ENCODE data around the gene LHX4. TPM values are rescaled to one million over a fixed set of nuclear protein-coding genes. Genes with fewer than 3 reads are reported as not detected.

LHX4 gene
- total and polyA plus RNA-seq, 2 experiments from 2014 or later, result 0.30 TPM; not detected in 1

DNA sequence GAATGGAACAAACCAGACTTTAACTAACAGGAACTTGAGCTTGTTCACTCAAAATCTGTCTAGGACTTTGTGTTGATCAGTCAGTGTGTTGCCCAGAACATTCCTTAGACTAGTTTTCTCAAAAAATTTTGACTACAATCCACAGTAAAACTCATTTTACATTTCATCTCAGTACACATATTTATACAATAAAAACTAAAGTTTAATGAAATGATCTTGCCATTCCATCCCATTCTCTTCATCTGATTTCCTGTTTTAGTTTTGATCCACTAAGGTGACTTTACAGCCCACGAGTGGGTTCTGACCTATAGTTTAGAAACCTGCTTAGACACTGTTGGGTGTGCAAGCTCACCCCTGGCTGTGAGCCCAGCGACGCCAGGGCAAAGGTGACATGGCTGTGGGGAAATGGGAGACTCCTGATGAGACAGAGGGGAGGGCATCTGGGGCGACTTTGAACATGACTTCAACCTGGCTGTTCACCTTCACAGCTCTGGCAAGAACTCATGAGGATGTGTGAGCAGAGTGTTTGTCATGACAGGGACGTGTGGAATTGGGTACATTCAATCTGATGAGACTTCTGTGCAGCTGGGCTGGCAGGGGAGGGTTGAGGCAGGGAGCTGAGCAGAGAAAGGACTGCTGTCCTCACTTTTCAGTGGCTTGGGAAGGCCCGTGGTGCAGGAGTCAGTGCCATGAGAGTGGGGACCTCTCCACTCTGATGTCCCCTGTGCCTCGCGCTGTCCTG is 40.6 kb downstream of the LHX4 start:
- Histone ChIP-seq H3K27me3 (replicated peaks; ENCODE audit: insufficient read depth) (no peaks in the 10 kb centered on the region), H3K79me2 (ENCODE audit: insufficient read depth) (no peaks in the 10 kb centered on the region), H3K9me3 (ENCODE audit: low read depth) (no peaks in the 10 kb centered on the region), H3K36me3 (ENCODE audit: low read depth) (0 out of 2 replicates have a peak, but pooled peaks cover 4% of the 10 kb centered on the region), H3K4me1 (ENCODE audit: insufficient read depth) (no peaks in the 10 kb centered on the region), H3K9me2 (ENCODE audit: insufficient read depth) (no peaks in the 10 kb centered on the region), H3K27ac (no peak overlapping the region), H4K20me1 (ENCODE audit: insufficient read depth) (no peaks in the 10 kb centered on the region), H3F3A (ENCODE audit: insufficient read depth) (no peaks in the 10 kb centered on the region), H2AFZ (no peak overlapping the region), H3K4me3 (no peak overlapping the region), H3K9ac (no peak overlapping the region), H3K4me2 (ENCODE audit: unreplicated experiment) (no peak overlapping the region)
- no peak for TF ChIP-seq EZH2 (IDR thresholded peaks at IDR 0.05; ENCODE audit: insufficient read depth, poor library complexity, severe bottlenecking)
- TF ChIP-seq EZH2phosphoT487 (IDR thresholded peaks at IDR 0.05; ENCODE audit: insufficient read depth, low read depth), result no peak
- WGBS, 2 experiments (ENCODE audit: low coverage in 1 of 2, low lambda C conversion rate in 2 of 2, missing lambda C conversion rate in 2 of 2), result 82 to 85% methylated on average over 8 of the region's 8 CpGs
- DNase-seq, result no peak
- in situ Hi-C loops (cut with MboI), result no loop called here

DNA sequence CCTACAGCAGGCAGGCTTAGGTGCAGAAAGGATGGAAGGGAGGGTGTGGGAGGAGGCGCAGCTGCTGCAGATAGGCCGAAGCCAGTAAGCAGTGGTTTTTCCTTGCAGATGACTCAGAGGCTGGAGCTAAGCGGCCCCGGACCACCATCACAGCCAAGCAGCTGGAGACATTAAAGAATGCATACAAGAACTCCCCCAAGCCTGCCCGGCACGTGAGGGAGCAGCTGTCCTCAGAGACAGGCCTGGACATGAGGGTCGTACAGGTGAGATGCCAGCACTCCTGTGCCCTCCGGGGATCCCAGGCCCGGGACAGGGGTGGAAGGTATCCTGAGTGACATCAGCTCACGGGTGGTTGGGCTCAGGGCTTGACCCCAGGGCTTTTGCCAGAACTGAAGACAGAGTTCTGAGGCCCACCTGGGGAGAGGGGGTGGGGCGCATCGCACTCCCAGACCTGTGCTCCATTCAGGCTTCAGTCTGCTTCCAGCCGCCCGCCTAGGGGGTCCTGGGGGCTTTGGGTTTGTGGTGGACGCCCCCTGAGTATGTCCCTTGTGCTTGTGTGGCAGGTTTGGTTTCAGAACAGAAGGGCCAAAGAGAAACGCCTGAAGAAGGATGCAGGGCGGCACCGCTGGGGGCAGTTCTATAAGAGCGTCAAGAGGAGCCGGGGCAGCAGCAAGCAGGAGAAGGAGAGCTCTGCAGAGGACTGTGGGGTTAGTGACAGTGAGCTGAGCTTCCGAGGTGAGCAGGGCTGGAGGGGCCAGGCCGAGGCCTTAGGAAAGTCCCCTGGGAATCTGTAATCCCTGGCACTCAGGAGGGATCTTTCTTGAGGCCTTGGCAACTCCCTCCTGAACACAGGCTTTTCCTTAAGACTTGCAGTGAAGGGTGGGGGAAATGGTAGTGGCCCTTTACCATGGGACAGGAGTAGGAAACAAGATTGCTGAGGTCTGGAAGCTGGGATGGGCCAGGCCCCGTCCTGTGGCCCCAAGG is 41.5 kb downstream of the LHX4 start:
- H4K20me1 ChIP-seq (ENCODE audit: insufficient read depth), result no peaks in the 10 kb centered on the region
- H3K27ac ChIP-seq, result no peak overlapping the region
- H3K79me2 ChIP-seq (ENCODE audit: insufficient read depth), result no peaks in the 10 kb centered on the region
- no peak overlapping the region for H3K9ac ChIP-seq
- no peaks in the 10 kb centered on the region for H3F3A ChIP-seq (ENCODE audit: insufficient read depth)
- TF ChIP-seq EZH2 (IDR thresholded peaks at IDR 0.05; ENCODE audit: insufficient read depth, poor library complexity, severe bottlenecking), result no peak
- no peak for TF ChIP-seq EZH2phosphoT487 (IDR thresholded peaks at IDR 0.05; ENCODE audit: insufficient read depth, low read depth)
- H3K9me3 ChIP-seq (ENCODE audit: low read depth), result no peaks in the 10 kb centered on the region
- in situ Hi-C loops (cut with MboI), result no loop called here
- H2AFZ ChIP-seq, result no peak overlapping the region
- H3K9me2 ChIP-seq (ENCODE audit: insufficient read depth), result no peaks in the 10 kb centered on the region
- no peak overlapping the region for H3K4me2 ChIP-seq (ENCODE audit: unreplicated experiment)
- WGBS, 2 experiments (ENCODE audit: low coverage in 1 of 2, low lambda C conversion rate in 2 of 2, missing lambda C conversion rate in 2 of 2), result 84 to 85% methylated on average over 22 to 23 of the region's 23 CpGs
- 0 out of 2 replicates have a peak, but pooled peaks cover 4% of the 10 kb centered on the region for H3K36me3 ChIP-seq (ENCODE audit: low read depth)
- no peaks in the 10 kb centered on the region for H3K27me3 ChIP-seq (replicated peaks; ENCODE audit: insufficient read depth)
- DNase-seq, result no peak
- no peak overlapping the region for H3K4me3 ChIP-seq
- H3K4me1 ChIP-seq (ENCODE audit: insufficient read depth), result no peaks in the 10 kb centered on the region

DNA sequence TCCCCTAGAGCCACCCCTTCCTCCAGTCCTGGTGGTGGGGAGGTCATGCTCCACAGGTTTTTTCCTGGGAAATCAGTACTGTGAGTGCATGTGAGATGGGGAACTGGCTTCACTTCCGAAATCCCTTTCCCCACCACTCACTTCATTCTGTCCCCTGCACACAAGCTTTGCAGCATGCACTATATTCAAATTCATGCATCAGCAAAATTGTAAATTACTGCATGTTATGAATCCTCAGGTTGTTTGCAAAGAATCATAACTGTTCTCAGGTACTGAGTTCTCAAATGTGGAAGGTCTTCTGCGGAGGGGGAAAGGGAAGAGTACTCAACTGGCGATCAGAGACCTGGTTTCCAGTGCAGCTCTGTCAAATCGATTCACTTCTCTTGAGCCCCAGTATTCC is 42.3 kb downstream of the LHX4 start:
- no peak overlapping the region for H3K27ac ChIP-seq
- H2AFZ ChIP-seq, result no peak overlapping the region
- H3F3A ChIP-seq (ENCODE audit: insufficient read depth), result no peaks in the 10 kb centered on the region
- no peaks in the 10 kb centered on the region for H3K4me1 ChIP-seq (ENCODE audit: insufficient read depth)
- H3K79me2 ChIP-seq (ENCODE audit: insufficient read depth), result no peaks in the 10 kb centered on the region
- H4K20me1 ChIP-seq (ENCODE audit: insufficient read depth), result no peaks in the 10 kb centered on the region
- WGBS, 2 experiments (ENCODE audit: low coverage in 1 of 2, low lambda C conversion rate in 2 of 2, missing lambda C conversion rate in 2 of 2), result 95 to 96% methylated on average over 4 of the region's 4 CpGs
- H3K36me3 ChIP-seq (ENCODE audit: low read depth), result 0 out of 2 replicates have a peak, but pooled peaks cover 4% of the 10 kb centered on the region
- no peaks in the 10 kb centered on the region for H3K9me2 ChIP-seq (ENCODE audit: insufficient read depth)
- no peak overlapping the region for H3K4me3 ChIP-seq
- H3K27me3 ChIP-seq (replicated peaks; ENCODE audit: insufficient read depth), result no peaks in the 10 kb centered on the region
- H3K9ac ChIP-seq, result no peak overlapping the region
- H3K9me3 ChIP-seq (ENCODE audit: low read depth), result no peaks in the 10 kb centered on the region
- no peak overlapping the region for H3K4me2 ChIP-seq (ENCODE audit: unreplicated experiment)
- no peak for DNase-seq
- in situ Hi-C loops (cut with MboI), result no loop called here
- TF ChIP-seq EZH2phosphoT487 (IDR thresholded peaks at IDR 0.05; ENCODE audit: insufficient read depth, low read depth), result no peak
- TF ChIP-seq EZH2 (IDR thresholded peaks at IDR 0.05; ENCODE audit: insufficient read depth, poor library complexity, severe bottlenecking), result no peak

DNA sequence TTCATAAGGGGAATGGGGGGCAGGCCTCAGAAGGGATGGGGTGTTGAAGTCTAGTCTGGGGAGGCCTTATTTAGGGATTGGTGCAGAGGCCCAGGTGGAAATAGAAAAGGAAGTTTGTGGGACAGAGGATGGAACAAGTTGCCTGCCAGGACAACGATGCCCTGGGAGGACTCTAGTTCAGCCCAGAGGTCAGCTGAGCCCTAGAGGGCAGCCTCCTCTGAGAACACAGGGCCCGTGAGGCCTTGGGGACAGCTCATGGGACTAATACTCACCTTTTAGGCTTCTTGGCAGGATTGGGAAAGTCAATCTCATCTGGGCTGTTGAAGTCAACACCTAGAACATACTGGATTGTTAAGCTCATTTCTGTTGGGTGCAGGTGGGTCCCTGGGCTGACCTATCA is 43.0 kb downstream of the LHX4 start:
- Histone ChIP-seq H3K4me1 (ENCODE audit: insufficient read depth) (no peaks in the 10 kb centered on the region), H3F3A (ENCODE audit: insufficient read depth) (no peaks in the 10 kb centered on the region), H3K79me2 (ENCODE audit: insufficient read depth) (no peaks in the 10 kb centered on the region), H3K27ac (no peak overlapping the region), H3K36me3 (ENCODE audit: low read depth) (0 out of 2 replicates have a peak, but pooled peaks cover 4% of the 10 kb centered on the region), H3K9me3 (ENCODE audit: low read depth) (no peaks in the 10 kb centered on the region), H3K27me3 (replicated peaks; ENCODE audit: insufficient read depth) (no peaks in the 10 kb centered on the region), H2AFZ (no peak overlapping the region), H3K9ac (no peak overlapping the region), H3K9me2 (ENCODE audit: insufficient read depth) (no peaks in the 10 kb centered on the region), H4K20me1 (ENCODE audit: insufficient read depth) (no peaks in the 10 kb centered on the region), H3K4me3 (no peak overlapping the region), H3K4me2 (ENCODE audit: unreplicated experiment) (no peak overlapping the region)
- 95 to 100% methylated on average over 2 of the region's 2 CpGs for WGBS, 2 experiments (ENCODE audit: low coverage in 1 of 2, low lambda C conversion rate in 2 of 2, missing lambda C conversion rate in 2 of 2)
- in situ Hi-C loops (cut with MboI), result no loop called here
- no peak for DNase-seq
- TF ChIP-seq EZH2phosphoT487 (IDR thresholded peaks at IDR 0.05; ENCODE audit: insufficient read depth, low read depth) (no peak), EZH2 (IDR thresholded peaks at IDR 0.05; ENCODE audit: insufficient read depth, poor library complexity, severe bottlenecking) (no peak)
